Activated CD8-positive, alpha-beta memory T cell treated with anti-CD3 and anti-CD28 coated beads, Interleukin-2, amount 10 ng/mL, durations not matched to agents 7 days and 5 days (primary cell): ENCODE data around the gene AP1G2. TPM values are rescaled to one million over a fixed set of nuclear protein-coding genes. Genes with fewer than 3 reads are reported as not detected.

ENCODE experiments used
- ATAC-seq: fragments of 150-1000 bp; cut with Tn5 transposase; one replicate; pipeline ENCODE4 v1.10.0; 2021; ENCODE audit warnings: moderate library complexity
- CTCF ChIA-PET: fragments of 350-600 bp; sonication (Branson Sonifier 250); formaldehyde crosslinking; loops from one replicate; lab custom pipeline; 2021; ENCODE audit warnings: antibody characterized with exemption; lab: Charles Lee
- DNase-seq: peaks from one replicate; pipeline ENCODE4 v3.0.0-alpha.2; 2020
- H3K27ac Mint-ChIP-seq: one replicate; pipeline ENCODE4 v1.8.0; 2021; ENCODE audit warnings: mild to moderate bottlenecking, mixed read lengths
- H3K27me3 Mint-ChIP-seq: one replicate; pipeline ENCODE4 v1.8.0; 2021; ENCODE audit warnings: mixed read lengths
- H3K36me3 Mint-ChIP-seq: one replicate; pipeline ENCODE4 v1.8.0; 2021; ENCODE audit warnings: mild to moderate bottlenecking, mixed read lengths
- H3K4me1 Mint-ChIP-seq: one replicate; pipeline ENCODE4 v1.8.0; 2021; ENCODE audit warnings: mixed read lengths
- H3K4me3 Mint-ChIP-seq: one replicate; pipeline ENCODE4 v1.8.0; 2021; ENCODE audit warnings: mild to moderate bottlenecking, moderate library complexity, mixed read lengths
- H3K9me3 Mint-ChIP-seq: one replicate; pipeline ENCODE4 v1.8.0; 2022; ENCODE audit warnings: low read depth, mixed read lengths
- total RNA-seq, 2 experiments: library from RNA; stranded (reverse); gene quantifications; one replicate each; pipeline ENCODE4 v1.2.3, GENCODE V29; 2021

The AP1G2 gene
- total RNA-seq, 2 experiments from 2014 or later: 222 to 294 TPM

- H3K9me3 Mint-ChIP-seq: no peaks in the 10 kb centered on the region
Measured at GRCh38 chr14:23520899-23521533, 46.6 kb downstream of the AP1G2 start.

GRCh38 chr14:23518709-23519108 lies 48.9 kb downstream of the AP1G2 start:
- H3K27me3 Mint-ChIP-seq: no peaks in the 10 kb centered on the region
- H3K36me3 Mint-ChIP-seq: no peaks in the 10 kb centered on the region
- H3K4me3 Mint-ChIP-seq: no peak overlapping the region
- ATAC-seq (no peak), DNase-seq (no peak)
- H3K4me1 Mint-ChIP-seq: no peaks in the 10 kb centered on the region
- no peak overlapping the region for H3K27ac Mint-ChIP-seq
- H3K9me3 Mint-ChIP-seq: no peaks in the 10 kb centered on the region
- CTCF ChIA-PET: interaction anchor here (0.9 kb wide), 1 partner anchor 45 kb away, joined by 3 read pairs; no protein-coding TSS in a partner anchor

More at GRCh38 chr14:23520899-23521533, 46.6 kb downstream of the AP1G2 start:
- no peak for ATAC-seq
- DNase-seq: no peak
- CTCF ChIA-PET: interaction anchor here (0.7 to 1.5 kb wide), 3 partner anchors 39 to 43 kb away, joined by 3 to 5 read pairs (median 3); no protein-coding TSS in a partner anchor
- Mint-ChIP-seq H3K4me1 (no peaks in the 10 kb centered on the region), H3K27ac (no peak overlapping the region), H3K36me3 (no peaks in the 10 kb centered on the region), H3K27me3 (no peaks in the 10 kb centered on the region), H3K4me3 (no peak overlapping the region)

GRCh38 chr14:23517650-23518326 lies 49.8 kb downstream of the AP1G2 start:
- H3K27ac Mint-ChIP-seq: no peak overlapping the region
- DNase-seq: no peak
- H3K4me3 Mint-ChIP-seq: no peak overlapping the region
- no peaks in the 10 kb centered on the region for H3K36me3 Mint-ChIP-seq
- no peaks in the 10 kb centered on the region for H3K27me3 Mint-ChIP-seq
- CTCF ChIA-PET: interaction anchor here (0.9 kb wide), 1 partner anchor 44 kb away, joined by 3 read pairs; no protein-coding TSS in a partner anchor
- H3K9me3 Mint-ChIP-seq: no peaks in the 10 kb centered on the region
- ATAC-seq: no peak
- no peaks in the 10 kb centered on the region for H3K4me1 Mint-ChIP-seq

GRCh38 chr14:23514644-23514957 lies 53.0 kb downstream of the AP1G2 start:
- Mint-ChIP-seq H3K27me3 (no peaks in the 10 kb centered on the region), H3K4me1 (peaks cover 3% of the 10 kb centered on the region), H3K9me3 (no peaks in the 10 kb centered on the region), H3K36me3 (no peaks in the 10 kb centered on the region), H3K4me3 (no peak overlapping the region), H3K27ac (no peak overlapping the region)
- CTCF ChIA-PET: no interaction called here
- no peak for DNase-seq
- no peak for ATAC-seq

GRCh38 chr14:23513818-23514643 lies 53.6 kb downstream of the AP1G2 start:
- Mint-ChIP-seq H3K27ac (no peak overlapping the region), H3K4me1 (peaks cover 3% of the 10 kb centered on the region), H3K27me3 (no peaks in the 10 kb centered on the region), H3K36me3 (no peaks in the 10 kb centered on the region), H3K9me3 (no peaks in the 10 kb centered on the region), H3K4me3 (no peak overlapping the region)
- CTCF ChIA-PET: no interaction called here
- ATAC-seq: no peak
- no peak for DNase-seq

GRCh38 chr14:23513005-23513817 lies 54.4 kb downstream of the AP1G2 start:
- DNase-seq (no peak), ATAC-seq (no peak)
- Mint-ChIP-seq H3K9me3 (no peaks in the 10 kb centered on the region), H3K4me3 (no peak overlapping the region), H3K27me3 (no peaks in the 10 kb centered on the region), H3K27ac (no peak overlapping the region), H3K36me3 (no peaks in the 10 kb centered on the region), H3K4me1 (peaks cover 3% of the 10 kb centered on the region)
- CTCF ChIA-PET: interaction anchor here (1.5 kb wide), 1 partner anchor 28 kb away, joined by 3 read pairs; no protein-coding TSS in a partner anchor

- no peaks in the 10 kb centered on the region for H3K27me3 Mint-ChIP-seq
- H3K36me3 Mint-ChIP-seq: no peaks in the 10 kb centered on the region
- H3K9me3 Mint-ChIP-seq: no peaks in the 10 kb centered on the region
- H3K4me3 Mint-ChIP-seq: peak overlapping the region; percentile 62
- peak overlapping the region; percentile 54 for H3K27ac Mint-ChIP-seq
- DNase-seq (no peak), ATAC-seq (no peak)
- CTCF ChIA-PET: interaction anchor here (1.5 kb wide), 1 partner anchor 27 kb away, joined by 3 read pairs; no protein-coding TSS in a partner anchor
- H3K4me1 Mint-ChIP-seq: peaks cover 3% of the 10 kb centered on the region
Measured at GRCh38 chr14:23512156-23512555, 55.4 kb downstream of the AP1G2 start.

Other genes with a start within 250 kb of the AP1G2 start
- 100 to 1,000 TPM; 225 to 269 TPM for gene PABPN1, start 246.3 kb downstream of the AP1G2 start, total RNA-seq
- 1 to 10 TPM; 1.7 to 2.8 TPM for gene SLC22A17, start 214.9 kb downstream of the AP1G2 start, total RNA-seq
- not detected for gene EFS, start 202.6 kb downstream of the AP1G2 start, total RNA-seq
- not detected for gene IL25, start 195.0 kb downstream of the AP1G2 start, total RNA-seq
- gene CMTM5, start 190.7 kb downstream of the AP1G2 start, total RNA-seq: not detected
- gene MYH6, start 159.5 kb downstream of the AP1G2 start, total RNA-seq: 1 to 10 TPM in 1 of 2 experiments, under 1 TPM in 1; 0.23 to 1.0 TPM
- gene MYH7, start 132.1 kb downstream of the AP1G2 start, total RNA-seq: under 1 TPM; 0.09 to 0.16 TPM
- gene NGDN, start 98.1 kb downstream of the AP1G2 start, total RNA-seq: 10 to 100 TPM; 42.7 to 53.0 TPM
- gene ZFHX2, start 16.0 kb downstream of the AP1G2 start, total RNA-seq: 1 to 10 TPM; 1.8 to 2.7 TPM
- 10 to 100 TPM; 13.5 to 15.6 TPM for gene THTPA, start 11.5 kb downstream of the AP1G2 start, total RNA-seq
- gene JPH4, start 11.0 kb upstream of the AP1G2 start, total RNA-seq: under 1 TPM in 1 of 2 experiments, not detected in 1; 0.77 TPM
- 1 to 10 TPM; 1.1 to 2.7 TPM for gene DHRS2, start 68.6 kb upstream of the AP1G2 start, total RNA-seq